SK-N-SH (cell line): ENCODE results near the gene FCHO1.

Experiments
- CTCF ChIP-seq: fragments of 200-600 bp; sonication (generic); IDR thresholded peaks from 2 replicates; pipeline ENCODE4 v1.6.1; 2017; ENCODE audit warnings: antibody characterized with exemption, mild to moderate bottlenecking, moderate library complexity
- EP300 ChIP-seq, 2 experiments: IDR thresholded peaks; 2 replicates each; pipeline versions ENCODE4 v1.4.0 to v1.6.1; 2012; ENCODE audit warnings: borderline replicate concordance in 1 of 2, low read depth in 1 of 2, low read length in 1 of 2
- EZH2phosphoT487 ChIP-seq: fragments of 200-600 bp; sonication (generic); IDR thresholded peaks from 2 replicates; pipeline ENCODE4 v1.6.1; 2017; ENCODE audit warnings: low read depth, mixed run types, mild to moderate bottlenecking, antibody characterized with exemption, moderate library complexity, borderline replicate concordance
- FOXM1 ChIP-seq: IDR thresholded peaks from 2 replicates; pipeline ENCODE4 v1.4.0; 2012; ENCODE audit warnings: low read depth, mild to moderate bottlenecking
- JUND ChIP-seq: IDR thresholded peaks from 2 replicates; pipeline ENCODE4 v1.4.0; 2012
- MAX ChIP-seq: IDR thresholded peaks from 2 replicates; pipeline ENCODE4 v1.4.0; 2012; ENCODE audit warnings: low read depth
- MXI1 ChIP-seq: IDR thresholded peaks from 2 replicates; pipeline ENCODE4 v1.6.1; 2012; ENCODE audit warnings: mild to moderate bottlenecking, low read depth, low read length, improper control_type of control experiment
- POLR2AphosphoS5 ChIP-seq: IDR thresholded peaks from 2 replicates; pipeline ENCODE4 v1.6.1; 2012; ENCODE audit warnings: low read depth, low read length
- RAD21 ChIP-seq: IDR thresholded peaks from 2 replicates; pipeline ENCODE4 v1.6.1; 2012; ENCODE audit warnings: mild to moderate bottlenecking, low read length
- REST ChIP-seq: IDR thresholded peaks from 2 replicates; pipeline ENCODE4 v1.6.1; 2012; ENCODE audit warnings: mild to moderate bottlenecking, low read depth, low read length, moderate library complexity
- RXRA ChIP-seq: IDR thresholded peaks from 2 replicates; pipeline ENCODE4 v1.4.0; 2012; ENCODE audit warnings: low read depth, mild to moderate bottlenecking, borderline replicate concordance
- TAF1 ChIP-seq: IDR thresholded peaks from 2 replicates; pipeline ENCODE4 v1.6.1; 2012; ENCODE audit warnings: low read depth, mild to moderate bottlenecking, low read length, moderate library complexity, borderline replicate concordance
- USF1 ChIP-seq: IDR thresholded peaks from 2 replicates; pipeline ENCODE4 v1.4.0; 2012; ENCODE audit warnings: low read depth, borderline replicate concordance
- USF2 ChIP-seq: fragments of 150-350 bp; IDR thresholded peaks from 2 replicates; pipeline ENCODE4 v1.6.1; 2017; ENCODE audit warnings: antibody characterized with exemption, low read length, low read depth, borderline replicate concordance

GRCh38 chr19:17836530-17836929 lies 85.3 kb downstream of the FCHO1 start:
- TF ChIP-seq CTCF (no peak), POLR2AphosphoS5 (no peak), TAF1 (no peak), MAX (no peak), JUND (no peak), EZH2phosphoT487 (no peak), USF2 (no peak), REST (no peak), RAD21 (no peak), USF1 (no peak), EP300 (IDR thresholded peaks at IDR 0.05; ENCODE audit: borderline replicate concordance in 1 of 2, low read depth in 1 of 2, low read length in 1 of 2) (no peak), FOXM1 (no peak), MXI1 (no peak), RXRA (no peak)
